ENCODE measurements around the gene BBS12.

BBS12 gene

DNA sequence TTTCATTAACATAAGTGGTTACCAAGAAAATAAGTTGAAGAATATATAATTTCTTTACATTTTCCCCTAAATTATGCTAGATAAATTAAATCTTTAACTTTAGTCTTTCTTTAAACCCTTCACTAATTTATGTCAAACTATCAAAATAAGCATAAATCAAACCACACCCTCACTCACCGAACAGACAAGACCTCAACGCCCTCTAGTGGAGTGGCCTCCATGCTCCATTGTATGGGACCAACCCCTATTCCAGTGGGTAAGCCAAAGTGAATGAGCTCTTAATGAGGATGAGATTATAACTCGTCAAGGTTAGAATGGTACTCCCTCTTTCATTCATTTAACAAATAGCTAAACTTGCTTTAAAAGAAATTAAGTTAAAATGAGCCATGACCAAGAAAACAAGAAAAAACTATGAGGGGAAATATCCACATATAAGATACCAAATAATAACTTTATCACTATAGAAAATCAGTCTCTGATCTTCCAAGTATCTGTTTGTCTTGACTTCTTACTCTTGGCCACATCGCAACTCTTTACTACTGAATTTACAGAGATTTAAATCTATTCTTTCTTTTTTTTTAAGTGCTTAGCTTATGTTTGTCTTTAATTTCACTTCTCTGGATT is 15.6 kb upstream of the BBS12 start:
- peak; percentile 86 for DNase-seq

DNA sequence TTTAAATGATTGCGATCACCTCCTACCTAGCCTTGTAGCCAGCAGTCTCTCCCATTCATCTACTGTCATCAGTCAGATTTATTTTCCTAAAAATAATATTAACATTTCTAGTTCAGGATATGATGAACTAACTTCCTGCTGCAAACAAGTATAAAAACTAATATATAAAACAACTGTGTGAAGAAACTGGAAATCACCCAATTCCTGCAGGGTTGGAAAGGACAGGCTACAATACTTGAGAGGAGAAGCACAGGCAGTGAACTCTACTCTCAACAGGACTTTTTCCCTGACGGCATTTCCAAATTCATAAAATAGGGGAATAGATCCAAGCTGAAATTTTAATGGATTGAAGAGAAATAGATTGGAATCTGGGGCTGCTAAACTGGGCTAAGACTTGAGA is 14.2 kb upstream of the BBS12 start:
- DNase-seq, result no peak

DNA sequence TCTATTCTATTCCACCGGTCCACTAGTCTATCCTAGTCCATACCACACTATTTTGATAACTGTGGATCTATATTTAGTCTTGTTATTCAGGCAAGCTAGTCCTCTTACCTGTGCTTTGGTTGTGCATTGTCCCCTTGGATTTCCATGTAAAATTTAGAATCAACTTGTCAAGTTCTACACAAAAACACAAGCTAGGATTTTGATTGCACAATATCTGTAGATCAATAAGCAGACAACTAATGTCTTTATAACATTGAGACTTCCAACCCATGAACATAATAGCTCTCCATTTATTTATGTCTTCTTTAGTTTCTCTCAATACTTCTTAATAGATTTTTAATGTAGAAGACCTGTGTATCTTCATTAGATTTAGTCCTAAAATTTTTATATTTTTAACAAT is 10.2 kb upstream of the BBS12 start:
- no peak for DNase-seq

DNA sequence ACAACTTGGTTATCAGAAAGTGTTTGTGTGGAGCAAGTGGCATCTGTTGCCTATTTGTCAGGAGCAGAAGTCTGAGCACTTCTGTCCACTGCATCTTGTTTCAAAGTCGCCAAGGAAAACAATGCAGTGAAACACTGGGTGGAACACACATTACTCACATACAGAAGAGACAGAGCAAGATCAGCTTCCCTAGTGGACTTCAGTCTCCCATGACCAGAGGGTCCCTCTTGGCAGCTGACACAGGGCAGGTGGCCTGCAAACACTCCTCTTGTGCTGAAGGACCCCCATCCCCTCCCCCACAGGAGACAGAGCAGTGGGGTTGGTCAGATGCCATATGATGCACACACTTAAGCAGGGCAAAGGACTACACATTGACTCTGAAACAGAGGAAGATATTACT is 3.6 kb upstream of the BBS12 start:
- DNase-seq, result no peak

DNA sequence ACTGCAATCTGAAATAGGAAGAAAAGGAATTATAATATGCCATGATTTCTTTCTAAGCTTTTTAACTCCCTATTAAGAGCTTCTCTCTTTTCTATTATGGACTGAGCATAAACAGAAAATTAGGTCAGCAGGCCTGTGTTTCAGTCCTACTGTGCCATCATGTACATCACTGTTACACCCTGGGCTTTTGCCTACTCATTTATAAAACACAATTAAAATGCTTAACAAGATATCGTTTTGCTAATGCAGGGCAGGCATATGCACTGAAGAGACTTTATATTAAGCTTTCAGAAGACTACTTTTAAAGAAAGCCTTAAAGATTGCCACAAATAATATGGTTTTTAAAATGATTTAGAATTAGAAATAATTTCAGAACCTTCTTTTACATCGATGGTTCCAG is 828 bp upstream of the BBS12 start:
- DNase-seq, result no peak

DNA sequence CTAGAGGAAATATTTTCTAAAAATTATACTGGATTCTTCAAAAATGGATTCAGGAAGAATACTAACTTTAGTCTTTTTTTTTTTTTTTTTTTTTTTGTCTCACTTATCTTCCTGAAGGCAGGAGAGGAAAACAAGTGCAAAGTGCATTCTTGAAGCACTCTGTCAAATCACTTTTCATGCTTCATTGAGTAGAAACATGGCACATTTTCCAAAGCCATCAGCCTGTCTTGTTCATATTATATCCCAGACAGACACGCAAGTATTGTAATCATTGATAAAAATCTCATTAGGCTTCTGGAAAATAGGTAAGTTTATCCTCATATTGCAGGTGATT is 1.2 kb downstream of the BBS12 start:
- DNase-seq, result no peak

DNA sequence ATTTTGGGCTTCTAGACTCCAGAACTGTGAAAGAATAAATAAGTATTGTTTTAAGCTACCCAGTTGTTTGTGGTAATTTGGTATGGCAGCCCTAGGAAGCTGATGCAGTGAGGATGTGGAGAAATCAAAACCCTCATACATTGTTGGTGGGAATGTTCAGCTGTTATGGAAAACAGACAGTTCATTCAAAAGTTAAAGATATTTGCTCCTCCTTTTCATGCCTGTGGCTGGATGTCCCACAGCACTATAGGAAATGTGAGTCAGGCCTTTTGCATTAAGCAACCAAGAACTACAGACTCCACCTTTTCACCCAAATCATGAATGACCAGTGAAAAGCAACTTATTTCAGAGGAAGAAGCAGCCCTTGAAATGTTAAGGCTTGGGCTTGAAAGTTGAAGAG is 6.7 kb downstream of the BBS12 start:
- no peak for DNase-seq

DNA sequence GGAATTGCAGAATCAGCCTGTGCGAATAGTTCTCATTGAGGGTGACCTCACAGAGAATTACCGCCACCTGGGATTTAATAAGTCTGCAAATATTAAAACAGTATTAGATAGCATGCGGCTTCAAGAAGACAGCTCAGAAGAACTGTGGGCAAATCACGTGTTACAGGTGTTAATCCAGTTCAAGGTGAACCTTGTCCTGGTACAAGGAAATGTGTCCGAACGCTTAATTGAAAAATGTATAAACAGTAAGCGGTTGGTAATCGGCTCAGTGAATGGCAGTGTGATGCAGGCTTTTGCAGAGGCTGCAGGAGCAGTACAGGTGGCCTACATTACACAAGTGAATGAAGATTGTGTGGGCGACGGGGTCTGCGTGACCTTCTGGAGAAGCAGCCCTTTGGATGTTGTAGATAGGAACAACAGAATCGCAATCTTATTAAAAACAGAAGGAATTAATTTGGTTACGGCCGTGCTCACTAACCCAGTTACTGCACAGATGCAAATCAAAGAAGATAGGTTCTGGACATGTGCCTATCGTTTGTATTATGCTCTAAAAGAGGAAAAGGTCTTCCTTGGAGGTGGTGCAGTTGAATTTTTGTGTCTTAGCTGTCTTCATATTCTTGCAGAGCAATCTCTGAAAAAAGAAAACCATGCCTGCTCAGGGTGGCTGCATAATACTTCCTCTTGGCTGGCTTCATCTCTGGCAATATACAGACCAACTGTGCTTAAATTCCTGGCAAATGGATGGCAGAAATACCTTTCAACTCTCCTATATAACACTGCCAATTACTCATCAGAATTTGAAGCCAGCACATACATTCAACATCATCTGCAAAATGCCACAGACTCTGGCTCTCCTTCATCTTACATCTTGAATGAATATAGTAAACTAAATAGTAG is 10.7 kb downstream of the BBS12 start:
- no peak for DNase-seq

DNA sequence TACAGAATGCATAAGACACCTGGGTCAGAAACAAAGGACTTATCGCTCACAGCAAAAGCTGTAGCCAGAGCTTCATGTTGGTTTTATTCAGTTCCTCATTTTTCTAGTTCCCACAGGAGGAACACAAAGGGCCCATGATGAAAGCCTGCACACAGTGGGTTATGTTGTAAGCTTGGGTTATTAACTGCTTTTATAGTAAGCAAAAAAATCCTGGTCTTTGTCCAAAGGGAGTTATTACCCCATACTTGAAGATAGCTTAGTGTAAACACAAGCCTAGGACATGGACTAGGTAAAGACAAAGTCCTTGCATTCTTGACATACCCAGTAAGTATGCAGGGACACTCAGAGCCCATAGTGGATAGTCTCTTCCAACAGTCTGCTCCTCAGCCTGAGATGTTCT is 11.7 kb downstream of the BBS12 start:
- DNase-seq, result no peak

DNA sequence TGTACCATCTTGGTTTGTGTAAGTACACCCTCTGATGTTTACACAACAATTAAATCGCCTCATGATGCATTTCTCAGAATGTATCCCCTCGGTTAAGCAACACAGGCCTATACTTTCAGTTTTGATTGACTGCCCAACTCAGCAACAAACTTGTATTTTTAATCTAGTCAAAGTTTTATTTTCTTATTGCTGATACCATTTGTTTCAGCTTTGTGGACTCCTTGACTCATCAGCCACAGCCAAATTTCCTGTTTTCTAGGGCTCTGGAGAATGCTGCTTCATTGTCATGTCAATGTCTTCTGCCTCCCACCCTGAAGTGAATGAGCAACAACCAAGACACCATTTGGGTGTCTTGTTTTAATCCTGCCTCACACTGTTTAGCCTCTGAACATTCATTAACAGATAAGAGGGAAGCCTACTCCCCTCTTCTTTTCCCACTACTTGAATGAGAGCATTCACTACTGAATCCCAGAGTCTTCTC is 14.0 kb downstream of the BBS12 start:
- peak; percentile 59 for DNase-seq

DNA sequence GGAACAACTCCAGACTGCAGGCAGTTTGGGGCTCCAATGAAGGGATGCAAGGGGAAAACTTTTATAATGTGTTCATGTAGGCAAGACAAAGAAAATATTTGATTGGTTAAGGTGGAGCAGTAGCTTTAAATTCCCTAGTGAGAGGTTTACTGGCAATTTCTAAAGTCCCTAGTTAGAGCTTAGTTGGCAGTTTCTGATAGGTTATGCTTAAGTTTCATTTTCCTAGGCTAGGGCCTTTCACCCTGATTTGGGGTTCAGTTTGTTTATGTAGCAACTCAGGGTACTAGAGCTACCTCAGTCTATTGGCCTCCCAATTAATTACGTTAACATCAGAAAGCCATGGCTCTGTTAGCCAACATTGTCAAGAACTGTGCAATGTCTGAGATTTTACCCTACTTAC is 14.6 kb downstream of the BBS12 start:
- no peak for DNase-seq

DNA sequence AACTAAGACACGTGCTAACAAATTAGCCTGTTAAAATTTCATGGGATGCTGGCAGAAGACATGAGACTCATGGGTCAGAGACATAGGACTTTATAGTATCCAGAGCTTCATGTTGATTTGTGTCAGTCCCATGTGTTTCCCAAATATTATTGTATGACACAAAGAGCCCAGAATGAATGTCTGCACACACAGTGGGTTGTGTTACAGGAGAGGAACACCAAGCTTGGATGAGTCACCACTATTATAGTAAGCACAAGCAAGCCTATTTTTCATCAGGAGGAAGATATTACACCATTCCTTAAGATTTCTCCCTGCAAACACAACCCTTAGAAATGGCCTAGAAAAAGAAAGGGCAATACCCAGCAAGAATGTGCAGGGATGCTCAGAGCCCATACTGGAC is 15.4 kb downstream of the BBS12 start:
- DNase-seq, result no peak

DNA sequence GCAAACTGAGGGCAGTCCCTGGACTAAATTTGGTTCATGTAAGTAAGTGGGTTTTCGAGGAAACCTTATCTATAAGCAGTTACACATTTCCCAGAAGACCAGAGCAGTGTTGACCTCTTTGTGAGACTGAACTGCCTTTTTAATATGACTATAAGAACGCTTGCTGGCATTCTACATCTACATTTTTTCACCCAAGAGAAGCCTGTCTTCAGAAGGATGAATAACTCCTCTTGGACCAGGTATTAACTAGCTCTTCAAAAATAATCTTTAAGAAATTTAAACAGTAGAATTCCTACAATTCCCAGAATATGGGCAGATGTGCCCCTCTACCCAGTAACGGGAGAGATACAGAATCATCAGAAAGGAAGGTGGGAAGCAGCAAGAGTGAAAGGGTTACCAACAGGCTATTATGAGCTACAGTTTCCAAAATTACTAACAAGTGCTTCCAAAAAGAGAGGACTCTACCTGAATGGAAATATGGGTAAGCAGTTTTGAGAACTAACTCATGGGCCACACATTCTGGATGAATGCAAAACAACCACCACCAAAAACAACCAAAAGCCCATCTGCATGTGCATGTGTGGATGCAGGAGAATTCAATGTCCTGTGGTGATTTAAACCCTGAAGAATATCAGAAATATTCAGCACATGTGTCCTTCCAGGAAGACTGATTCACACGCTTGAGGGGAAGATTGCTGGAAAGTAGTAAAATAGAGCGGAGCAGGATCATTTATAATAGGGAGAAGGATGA is 17.4 kb downstream of the BBS12 start:
- no peak for DNase-seq

DNA sequence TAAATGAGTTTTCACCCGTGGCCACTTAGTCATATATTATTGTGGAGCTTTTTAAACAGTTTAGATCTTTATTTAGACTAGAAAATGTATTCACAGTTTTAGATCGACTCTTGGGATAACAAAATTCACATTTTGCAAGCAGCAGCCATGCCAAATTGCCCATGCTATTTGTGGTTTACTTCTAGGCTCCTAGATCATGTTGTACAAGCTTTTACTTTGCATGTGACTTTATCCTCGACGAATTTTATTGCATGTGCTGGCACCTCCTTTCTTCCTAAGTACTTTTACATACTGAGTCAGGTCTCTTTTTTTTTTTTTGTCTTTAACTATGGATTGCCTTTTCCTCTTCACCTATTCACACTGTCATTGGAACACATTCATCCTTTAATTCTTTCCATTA is 23.2 kb downstream of the BBS12 start:
- no peak for DNase-seq

DNA sequence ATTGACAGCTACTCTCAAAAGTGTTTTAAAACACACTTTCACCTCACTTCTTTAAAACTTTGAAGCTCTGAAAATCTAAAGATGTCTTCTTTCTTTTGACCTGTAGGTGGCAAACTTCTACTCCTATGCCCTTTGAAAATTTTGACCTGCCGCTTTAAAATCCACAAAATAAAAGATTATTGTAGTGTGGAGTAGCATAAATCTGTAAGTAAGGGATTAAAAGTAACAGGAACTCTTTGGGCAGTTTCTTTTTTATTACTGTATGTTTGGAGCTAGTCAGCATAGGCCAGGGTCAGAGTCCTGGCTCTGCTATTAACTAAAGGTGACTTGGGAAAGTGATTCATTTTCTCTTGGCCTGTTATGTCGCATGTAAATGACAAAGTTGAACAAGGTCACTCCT is 25.5 kb downstream of the BBS12 start:
- DNase-seq, result peak; percentile 47

DNA sequence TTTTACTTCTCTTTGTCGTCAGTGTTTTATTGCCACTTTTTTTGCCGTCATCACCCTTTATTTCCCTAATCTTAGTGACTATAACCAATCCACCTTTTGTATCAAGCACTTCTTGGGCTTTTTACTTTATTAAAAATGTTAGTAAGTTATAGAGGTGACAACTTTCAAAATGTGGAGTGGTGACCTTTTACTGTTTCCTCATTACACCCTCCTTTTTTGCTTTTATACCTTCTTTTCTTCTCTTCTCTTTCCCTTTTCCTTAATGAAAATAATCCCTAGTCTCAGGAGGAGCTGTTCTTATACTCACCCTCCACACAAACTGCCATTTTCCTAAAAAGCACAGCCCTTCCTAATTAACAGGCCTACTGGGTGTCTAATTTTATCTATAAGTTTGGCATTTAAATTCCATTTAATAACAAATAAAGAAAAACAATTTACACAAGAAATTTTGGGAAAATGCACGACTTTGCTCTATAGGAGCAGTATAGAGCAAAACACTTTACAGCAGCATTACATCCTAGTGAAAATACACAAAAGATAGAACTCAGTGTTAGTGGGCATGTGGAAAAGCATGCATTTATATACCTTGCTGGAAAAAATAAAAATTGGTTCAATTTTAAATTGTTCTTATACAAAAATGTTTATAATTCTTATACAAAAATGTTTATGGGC is 27.3 kb downstream of the BBS12 start:
- no peak for DNase-seq

DNA sequence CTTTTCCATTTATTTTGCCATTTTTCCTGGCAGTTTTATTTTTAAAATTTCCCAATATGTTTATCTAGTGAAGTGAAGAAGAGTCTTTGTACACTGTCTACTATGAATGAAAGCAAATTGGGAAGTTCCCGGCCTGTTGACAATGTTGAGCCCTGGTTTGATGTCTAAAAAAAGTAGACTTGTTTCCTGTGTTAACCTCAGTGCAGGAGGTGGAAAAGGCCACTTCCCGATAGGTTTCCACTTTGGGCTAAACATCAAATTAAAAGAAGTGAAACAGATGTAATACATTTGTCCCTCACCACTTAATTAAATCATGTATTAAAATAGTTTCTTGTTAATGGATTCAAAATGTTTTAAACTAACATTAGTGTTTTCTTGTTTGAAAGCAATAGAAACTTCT is 30.0 kb downstream of the BBS12 start:
- DNase-seq, result peak; percentile 70

DNA sequence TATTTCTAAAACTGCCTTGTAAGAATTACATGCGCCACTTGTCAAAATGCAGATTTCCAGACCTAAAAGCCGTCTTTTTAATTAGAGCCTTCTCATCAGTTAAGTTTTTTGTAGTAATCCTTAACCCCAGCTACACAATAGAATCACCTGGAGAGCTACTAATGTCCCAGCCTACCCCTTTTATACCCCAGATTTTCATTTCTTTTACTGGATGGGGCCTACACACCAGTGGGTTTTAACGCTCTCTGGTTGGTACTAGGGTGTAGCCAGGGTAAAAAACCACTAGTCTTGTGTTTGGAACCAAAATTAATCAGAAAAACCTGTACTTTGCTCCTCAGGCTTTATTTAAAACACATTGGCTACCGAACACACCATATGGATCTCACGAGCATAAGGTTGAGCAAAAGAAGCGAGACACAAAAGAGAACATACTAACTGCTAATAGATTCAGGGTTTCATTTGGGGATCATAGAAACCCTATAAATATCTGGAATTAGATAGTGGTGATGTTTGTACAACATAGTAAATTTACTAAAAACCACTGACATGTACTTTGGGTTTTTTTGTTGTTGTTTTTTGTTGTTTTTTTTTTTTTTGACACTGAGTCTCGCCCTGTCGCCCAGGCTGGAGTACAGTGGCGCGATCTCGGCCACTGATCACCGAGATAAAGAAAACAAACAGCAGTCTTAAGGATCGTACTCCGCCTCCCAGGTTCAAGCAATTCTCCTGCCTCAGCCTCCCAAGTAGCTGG is 30.6 kb downstream of the BBS12 start:
- peak; percentile 16 for DNase-seq

DNA sequence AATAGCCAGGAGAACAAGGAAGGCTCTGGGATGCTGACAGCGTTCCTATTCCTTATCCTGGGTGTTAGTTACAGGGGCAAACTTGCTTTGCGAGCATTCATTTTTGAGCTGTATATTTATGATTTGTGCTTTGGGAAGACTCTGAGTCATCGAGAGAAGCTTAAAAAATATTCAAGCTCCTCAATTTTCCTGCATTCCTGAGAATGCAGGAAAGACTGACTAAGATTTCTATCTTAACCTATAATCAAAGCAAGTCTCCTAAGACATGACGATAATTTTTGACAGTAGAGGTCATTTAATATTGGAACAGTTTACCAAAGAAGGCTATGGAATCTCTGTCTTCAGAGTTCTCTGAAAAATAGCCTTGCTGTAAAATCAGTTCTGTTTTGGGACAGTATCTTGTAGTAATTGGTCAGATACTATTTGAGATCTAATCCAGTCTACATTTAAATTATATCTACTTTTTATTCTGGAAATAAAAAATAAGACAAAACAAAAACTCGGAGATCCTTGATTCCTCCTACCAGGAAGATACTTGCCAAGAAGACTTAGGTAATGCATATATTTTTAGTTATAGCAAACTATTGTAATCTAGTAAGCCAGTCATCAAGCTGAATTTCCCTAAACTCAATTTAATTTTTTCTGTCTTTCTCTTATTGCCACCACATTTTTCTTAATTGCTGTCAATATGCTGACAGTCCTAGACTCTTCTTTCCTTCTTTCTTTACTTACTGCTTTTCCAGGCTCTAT is 31.7 kb downstream of the BBS12 start:
- DNase-seq, result no peak

DNA sequence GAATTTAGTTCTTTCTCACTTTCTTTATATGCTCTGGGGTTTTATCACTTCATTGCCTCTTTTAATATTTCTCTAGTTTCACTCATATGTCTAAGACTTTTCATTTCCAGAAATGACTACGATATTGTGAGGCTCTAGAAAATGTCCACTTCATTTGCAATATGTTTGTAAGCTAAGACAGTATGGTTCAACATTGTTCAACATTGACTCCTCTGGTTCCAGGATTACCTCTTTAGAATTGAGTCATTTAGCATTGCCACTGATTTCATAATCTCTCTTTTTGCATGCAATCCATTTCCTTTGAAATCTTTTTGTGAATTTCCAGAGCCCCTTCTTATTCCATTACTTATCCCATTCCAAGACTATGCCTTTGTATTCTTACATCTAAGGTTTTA is 32.3 kb downstream of the BBS12 start:
- peak; percentile 85 for DNase-seq

DNA sequence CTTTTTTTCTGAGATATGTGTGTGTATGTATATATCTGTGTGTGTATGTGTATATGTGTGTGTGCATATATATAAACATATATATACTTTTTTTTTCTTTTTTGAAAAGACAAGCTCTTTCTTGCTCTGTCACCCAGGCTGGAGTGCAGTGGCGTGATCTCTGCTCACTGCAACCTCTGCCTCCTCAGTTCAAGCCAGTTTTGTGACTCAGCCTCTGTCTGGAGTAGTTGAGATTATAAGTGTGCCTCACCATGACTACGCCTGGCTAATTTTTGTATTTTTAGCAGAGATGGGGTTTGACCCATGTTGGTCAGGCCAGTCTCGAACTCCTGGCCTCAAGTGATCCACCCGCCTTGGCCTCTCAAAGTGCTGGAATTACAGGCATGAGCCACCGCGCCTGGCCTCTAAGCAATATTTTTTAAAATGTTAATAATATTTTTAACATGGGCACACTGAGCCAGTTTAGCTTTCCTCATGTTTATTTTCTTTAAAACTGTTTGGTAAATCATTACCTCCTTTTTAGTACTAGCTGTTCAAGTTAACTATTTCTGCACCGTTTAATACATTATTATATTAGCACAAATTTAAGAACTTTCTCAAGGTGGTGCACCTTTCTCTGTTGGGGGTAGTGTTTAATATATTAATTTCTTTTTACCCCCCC is 33.3 kb downstream of the BBS12 start:
- peak; percentile 34 for DNase-seq
